DMS79 treated with DMSO at 0.1 percent for 48 hours (cell line): Measurements from ENCODE around the gene PRKCQ.
A peak's percentile ranks its signal among the peaks of the same experiment; 100 is the strongest.

Experiments used
- DNase-seq: peaks from one replicate; lab custom pipeline; 2025; lab: John Stamatoyannopoulos, UW

The PRKCQ gene

GRCh38 chr10:6405713-6406112 is 174.4 kb downstream of the PRKCQ start:
- DNase-seq: no peak

DNA sequence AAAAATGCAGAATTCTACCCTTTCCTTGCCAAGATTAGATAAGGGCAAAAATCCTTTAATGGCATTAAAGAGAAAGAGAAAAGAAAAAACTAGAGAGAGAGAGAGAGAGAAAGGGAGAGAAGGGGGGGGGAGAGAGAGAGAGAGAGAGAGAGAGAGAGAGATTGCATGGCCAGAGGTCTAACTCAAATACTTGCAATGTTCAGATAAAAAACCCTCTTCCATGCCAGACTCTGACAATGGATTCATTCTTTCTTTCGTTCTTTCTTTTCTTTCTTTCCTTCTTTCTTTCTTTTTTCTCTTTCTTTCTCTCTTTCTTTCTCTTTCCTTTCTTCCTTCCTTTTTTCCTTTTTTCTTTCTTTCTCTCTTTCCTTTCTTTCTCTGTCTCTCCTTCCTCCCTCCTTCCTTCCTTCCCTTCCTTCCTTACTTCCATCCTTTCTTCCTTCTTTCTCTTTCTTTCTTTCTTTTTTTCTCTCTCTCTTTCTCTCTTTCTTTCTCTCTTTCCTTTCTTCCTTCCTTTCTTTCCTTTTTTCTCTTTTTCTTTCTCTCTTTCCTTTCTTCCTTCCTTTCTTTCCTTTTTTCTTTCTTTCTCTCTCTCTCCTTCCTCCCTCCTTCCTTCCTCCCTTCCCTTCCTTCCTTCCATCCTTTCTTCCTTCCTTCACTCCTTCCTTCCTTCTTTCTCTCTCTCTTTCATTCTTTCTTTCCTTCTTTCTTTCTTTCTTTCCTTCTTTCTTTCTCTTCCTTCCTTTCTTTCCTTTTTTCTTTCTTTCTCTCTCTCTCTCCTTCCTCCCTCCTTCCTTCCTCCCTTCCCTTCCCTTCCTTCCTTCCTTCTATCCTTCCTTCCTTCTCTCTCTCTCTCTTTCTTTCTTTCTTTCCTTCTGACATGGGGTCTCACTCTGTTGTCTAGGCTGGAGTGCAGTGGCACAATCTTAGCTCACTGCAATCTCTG is 175.7 kb downstream of the PRKCQ start:
- DNase-seq: no peak

- DNase-seq: no peak
Measured at GRCh38 chr10:6402960-6403359, 177.1 kb downstream of the PRKCQ start.

DNA sequence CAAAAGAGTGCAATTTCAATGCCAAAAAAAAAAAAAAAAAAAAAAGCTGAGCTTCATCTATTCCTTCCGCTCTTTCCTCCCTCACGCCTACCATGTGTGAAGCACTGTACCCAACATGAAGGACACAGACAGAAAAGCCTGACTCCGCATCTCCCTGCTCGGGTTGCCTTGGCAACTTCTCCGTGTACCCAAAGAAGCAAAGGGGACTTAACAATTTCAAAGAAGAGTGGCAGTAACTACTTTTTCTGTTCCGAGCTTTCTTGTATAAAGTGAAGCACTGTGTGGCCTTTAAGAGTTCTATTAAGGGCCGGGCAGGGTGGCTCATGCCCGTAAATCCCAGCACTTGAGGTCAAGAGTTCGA is 177.7 kb downstream of the PRKCQ start:
- DNase-seq: no peak

- peak; percentile 39 for DNase-seq
Measured at GRCh38 chr10:6401558-6402348, 178.3 kb downstream of the PRKCQ start.

DNA sequence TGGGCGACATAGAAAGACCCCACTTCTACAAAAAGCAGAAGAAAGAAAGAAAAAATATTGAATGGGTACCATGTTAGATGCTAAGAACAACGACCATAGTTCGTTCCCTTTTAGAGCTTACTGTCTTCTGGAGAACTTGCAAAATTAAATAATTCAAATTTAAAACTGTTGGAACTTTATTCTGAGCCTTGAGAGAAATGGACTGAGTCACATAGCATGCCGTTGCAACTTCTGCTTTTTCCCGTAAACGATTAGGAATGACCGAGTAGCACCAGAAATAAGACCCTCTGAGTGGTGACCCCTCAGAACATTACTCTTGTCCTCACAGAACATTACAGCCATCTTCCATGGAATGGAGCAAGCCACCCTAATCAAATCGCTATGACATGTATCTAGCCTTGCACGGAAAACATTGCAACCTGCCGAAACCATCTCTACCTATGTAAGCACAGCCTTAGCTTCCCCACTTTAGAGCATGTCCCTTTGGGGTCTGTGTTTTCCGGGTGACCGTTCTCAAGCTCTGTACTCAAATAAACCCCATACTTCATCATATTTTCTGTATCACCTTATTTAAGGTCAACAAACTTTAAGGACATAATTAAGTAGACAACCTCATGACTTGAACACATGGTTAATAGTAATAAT is 179.1 kb downstream of the PRKCQ start:
- no peak for DNase-seq

- no peak for DNase-seq
Measured at GRCh38 chr10:6400331-6400730, 179.7 kb downstream of the PRKCQ start.

- DNase-seq: no peak
Measured at GRCh38 chr10:6399879-6400278, 180.2 kb downstream of the PRKCQ start.

DNA sequence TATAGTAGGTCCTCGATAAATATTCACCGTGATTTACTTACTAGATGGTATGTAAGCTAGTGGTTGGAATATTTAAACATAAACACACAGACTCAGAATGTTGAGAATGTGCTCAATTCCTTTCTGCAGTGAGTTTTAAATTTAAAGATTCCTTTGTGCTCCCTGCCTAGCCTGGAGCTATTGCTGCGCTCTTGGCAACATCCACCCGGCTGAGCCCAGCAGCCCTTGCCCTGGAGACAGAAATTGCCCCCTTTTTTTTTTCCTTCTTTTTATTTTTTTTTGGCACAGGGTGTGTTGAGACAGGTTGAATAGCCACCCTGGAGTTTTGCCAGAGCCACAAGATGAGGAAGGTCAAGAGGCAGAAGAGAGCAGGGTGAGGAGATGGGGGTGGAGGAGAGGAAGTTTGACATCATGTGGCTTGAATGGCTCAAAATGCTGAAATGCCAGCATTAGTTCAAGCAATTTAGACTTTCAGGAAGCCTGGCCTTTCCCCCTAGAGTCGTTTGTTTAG is 180.8 kb downstream of the PRKCQ start:
- no peak for DNase-seq

DNA sequence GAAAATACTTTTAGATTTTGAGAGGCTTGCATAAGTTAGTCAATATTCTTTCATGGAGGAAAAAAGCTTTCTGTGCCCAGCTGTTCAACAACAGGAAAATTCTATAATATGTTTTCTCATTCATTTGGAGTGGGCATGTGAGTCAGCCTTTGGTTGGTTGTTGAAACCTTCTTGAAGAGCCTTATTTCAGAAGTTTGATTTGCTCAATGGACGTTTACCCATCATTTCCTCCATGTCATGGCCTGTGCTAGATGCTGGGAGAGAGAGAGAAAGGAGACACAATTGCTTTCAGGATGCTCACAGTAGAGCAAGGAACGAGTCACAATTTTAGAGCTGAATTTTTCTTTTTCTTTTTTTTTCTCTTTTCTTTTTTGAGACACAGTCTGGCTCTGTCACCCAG is 181.7 kb downstream of the PRKCQ start:
- DNase-seq: no peak

DNA sequence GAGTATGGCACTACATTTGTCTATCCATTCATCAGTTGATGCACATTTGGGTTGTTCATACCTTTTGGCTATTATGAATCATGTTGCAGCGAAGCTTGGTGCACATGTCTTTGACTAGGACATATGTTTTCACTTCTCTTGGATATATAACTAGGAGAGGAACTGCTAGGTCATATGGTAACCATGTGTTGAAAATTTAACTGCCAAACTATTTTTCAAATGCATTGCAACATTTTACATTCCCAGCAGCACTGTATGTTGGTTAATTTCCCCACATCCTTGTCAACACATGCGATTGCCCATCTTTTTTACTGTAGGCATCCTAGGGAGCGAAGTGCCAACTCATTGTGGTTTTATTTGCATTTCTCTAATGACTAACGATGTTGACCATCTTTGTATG is 183.4 kb downstream of the PRKCQ start:
- no peak for DNase-seq

GRCh38 chr10:6396226-6396625 is 183.8 kb downstream of the PRKCQ start:
- DNase-seq: no peak

DNA sequence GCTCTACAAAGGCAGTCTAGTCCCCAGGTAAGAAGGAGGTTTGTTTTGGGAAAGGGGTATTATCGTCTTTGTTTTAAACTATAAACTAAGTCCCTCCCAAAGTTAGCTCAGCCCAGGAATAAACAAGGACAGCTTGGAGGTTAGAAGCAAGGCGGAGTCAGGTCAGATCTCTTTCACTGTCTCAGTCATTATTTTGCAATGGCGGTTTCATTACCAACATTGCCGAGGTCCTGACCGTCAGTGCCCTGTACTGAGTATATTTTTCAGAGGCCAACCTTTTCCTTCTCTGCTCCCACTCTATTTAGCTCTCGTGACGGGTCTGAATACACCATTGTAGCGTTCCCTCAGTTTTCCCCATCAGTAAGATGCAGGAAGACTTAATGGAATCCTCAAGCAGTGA is 184.5 kb downstream of the PRKCQ start:
- no peak for DNase-seq

- no peak for DNase-seq
Measured at GRCh38 chr10:6394084-6394483, 186.0 kb downstream of the PRKCQ start.

DNA sequence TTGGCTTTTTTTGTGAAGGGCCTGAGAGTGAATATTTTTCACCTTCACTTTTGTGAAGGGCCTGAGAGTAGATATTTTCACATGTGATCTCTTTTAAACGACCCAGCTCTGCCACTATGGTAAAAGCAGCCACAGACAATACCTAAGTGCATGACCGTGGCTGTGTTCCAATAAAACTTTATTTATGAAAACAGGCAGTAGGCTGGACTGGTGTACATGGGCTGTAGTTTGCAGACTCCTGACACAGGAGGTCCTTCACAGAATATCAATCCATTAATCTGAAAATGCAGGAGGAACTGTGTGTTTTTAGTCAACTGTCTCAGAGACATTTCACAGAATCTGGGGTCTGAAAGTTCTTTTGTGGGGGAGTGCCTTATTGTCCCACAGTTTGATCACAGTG is 186.9 kb downstream of the PRKCQ start:
- DNase-seq: no peak

DNA sequence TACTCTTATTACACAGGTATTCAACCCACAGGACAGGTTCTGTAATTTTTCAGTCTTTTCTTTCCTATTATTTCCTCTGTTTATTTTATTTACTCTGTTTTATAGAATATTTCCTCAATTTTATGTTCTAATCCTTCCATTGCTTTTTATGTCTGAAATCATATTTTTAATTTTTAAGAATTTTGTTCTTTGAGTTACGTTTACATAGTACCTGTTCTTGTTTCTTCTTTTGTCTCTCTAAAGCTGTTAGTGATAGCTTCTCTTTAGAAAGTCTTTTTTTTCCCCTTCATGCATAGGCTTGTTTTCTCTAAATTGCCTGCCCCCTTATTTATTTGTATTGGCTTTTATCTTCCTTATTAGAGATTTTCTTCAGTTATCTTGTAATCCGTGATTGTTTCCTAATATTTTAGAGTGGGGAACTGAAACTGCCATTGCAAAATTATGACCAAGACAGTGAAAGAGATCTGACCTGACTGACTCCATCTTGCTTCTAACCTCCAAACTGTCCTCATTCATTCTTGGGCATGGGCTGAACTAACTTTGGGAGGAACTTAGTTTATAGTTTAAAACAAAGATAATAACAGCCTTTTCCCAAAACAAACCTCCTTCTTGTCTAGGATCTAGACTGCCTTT is 189.7 kb downstream of the PRKCQ start:
- DNase-seq: no peak

- DNase-seq: no peak
Measured at GRCh38 chr10:6388261-6388893, 191.7 kb downstream of the PRKCQ start.

- DNase-seq: no peak
Measured at GRCh38 chr10:6386960-6387359, 193.1 kb downstream of the PRKCQ start.

- no peak for DNase-seq
Measured at GRCh38 chr10:6386346-6386745, 193.7 kb downstream of the PRKCQ start.

GRCh38 chr10:6385665-6386064 is 194.4 kb downstream of the PRKCQ start:
- no peak for DNase-seq

DNA sequence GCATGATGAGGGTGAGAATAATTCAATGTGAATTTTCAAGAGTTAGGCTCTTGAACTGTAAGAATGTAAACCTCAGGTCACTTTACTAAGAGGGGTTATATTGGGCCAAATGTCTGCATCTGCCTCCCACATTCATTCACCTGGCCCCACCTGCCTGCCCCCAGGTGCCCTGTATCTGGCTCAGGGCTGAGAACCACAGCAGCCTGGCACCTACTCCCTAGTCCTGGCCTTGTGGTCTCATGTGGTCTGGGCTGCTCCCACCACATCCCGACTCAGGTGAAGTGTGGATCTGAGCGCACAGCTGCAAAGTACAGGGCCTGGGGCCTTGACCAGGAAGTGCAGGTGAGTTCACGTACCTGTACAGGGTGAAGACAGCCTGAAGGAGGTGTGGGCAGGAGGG is 195.2 kb downstream of the PRKCQ start:
- DNase-seq: no peak

DNA sequence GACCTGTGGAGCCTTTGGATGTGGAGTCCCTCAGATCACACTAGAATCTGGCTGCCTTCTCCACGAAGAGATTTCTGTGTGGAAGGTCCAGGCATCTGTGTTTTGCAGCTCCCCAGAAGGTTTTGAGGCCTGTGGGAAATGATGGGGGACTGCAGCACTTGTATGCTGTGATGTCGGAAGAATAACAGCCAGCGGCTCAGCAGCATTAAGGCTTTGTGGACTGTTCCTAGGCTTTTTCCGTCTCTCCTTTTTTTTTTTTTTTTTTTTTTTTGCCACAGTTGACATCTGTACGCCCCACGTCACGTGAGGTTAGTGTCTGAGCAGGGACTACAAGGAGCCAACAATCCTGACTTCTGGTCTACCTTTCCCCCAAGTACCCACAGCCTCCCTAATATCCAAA is 196.0 kb downstream of the PRKCQ start:
- no peak for DNase-seq
